ENCODE results near the gene FBXO39. TPM values are rescaled to one million over a fixed set of nuclear protein-coding genes. Genes with fewer than 3 reads are reported as not detected.

The FBXO39 gene
- polyA plus RNA-seq, 1 donor from 2014 or later = not detected

- Histone ChIP-seq H3K27me3 (ENCODE audit: insufficient read depth, low read depth, low read length) (no peaks in the 10 kb centered on the region), H3K9ac (ENCODE audit: low read length) (no peak overlapping the region), H3K4me3 (ENCODE audit: low read length) (no peak overlapping the region), H3K4me2 (ENCODE audit: low read length) (no peak overlapping the region), H3K27ac (ENCODE audit: low read length) (no peak overlapping the region), H3F3A (ENCODE audit: insufficient read depth, low read length, poor library complexity, severe bottlenecking) (no peaks in the 10 kb centered on the region), H3K9me2 (ENCODE audit: insufficient read depth, low read length) (no peaks in the 10 kb centered on the region), H4K20me1 (ENCODE audit: insufficient read depth) (no peaks in the 10 kb centered on the region), H3K79me2 (replicated peaks; ENCODE audit: insufficient read depth, low read length) (no peaks in the 10 kb centered on the region), H3K36me3 (ENCODE audit: insufficient read depth, low read length) (no peaks in the 10 kb centered on the region), H3K9me3 (ENCODE audit: low read length) (no peaks in the 10 kb centered on the region), H2AFZ (ENCODE audit: low read depth, low read length) (no peak overlapping the region)
- TF ChIP-seq EP300 (conservative IDR thresholded peaks at IDR 0.05; ENCODE audit: poor library complexity, severe bottlenecking) = no peak
- no peak for TF ChIP-seq POLR2AphosphoS5 (IDR thresholded peaks at IDR 0.05)
- TF ChIP-seq RAD21 (conservative IDR thresholded peaks at IDR 0.05) = no peak
- no peak for TF ChIP-seq TAF1 (IDR thresholded peaks at IDR 0.05; ENCODE audit: low read depth)
- no peak for TF ChIP-seq SMC3 (conservative IDR thresholded peaks at IDR 0.05; ENCODE audit: poor library complexity)
- TF ChIP-seq MXI1 (conservative IDR thresholded peaks at IDR 0.05; ENCODE audit: poor library complexity, severe bottlenecking) = no peak
- no peak for TF ChIP-seq EZH2 (IDR thresholded peaks at IDR 0.05; ENCODE audit: borderline replicate concordance, insufficient read depth, low read length, poor library complexity, severe bottlenecking)
- TF ChIP-seq CTCF (IDR thresholded peaks at IDR 0.05; ENCODE audit: poor library complexity, severe bottlenecking) = no peak
- TF ChIP-seq REST (IDR thresholded peaks at IDR 0.05; ENCODE audit: borderline replicate concordance) = no peak
These were observed 23.7 kb upstream of the FBXO39 start for GRCh38 chr17:6752068-6752909.

- Histone ChIP-seq H2AFZ (ENCODE audit: low read depth, low read length) (no peak overlapping the region), H3F3A (ENCODE audit: insufficient read depth, low read length, poor library complexity, severe bottlenecking) (no peaks in the 10 kb centered on the region), H3K36me3 (ENCODE audit: insufficient read depth, low read length) (no peaks in the 10 kb centered on the region), H3K4me3 (ENCODE audit: low read length) (no peak overlapping the region), H3K27ac (ENCODE audit: low read length) (no peak overlapping the region), H3K27me3 (ENCODE audit: insufficient read depth, low read depth, low read length) (no peaks in the 10 kb centered on the region), H4K20me1 (ENCODE audit: insufficient read depth) (no peaks in the 10 kb centered on the region), H3K9ac (ENCODE audit: low read length) (no peak overlapping the region), H3K4me2 (ENCODE audit: low read length) (no peak overlapping the region), H3K9me3 (ENCODE audit: low read length) (no peaks in the 10 kb centered on the region), H3K79me2 (replicated peaks; ENCODE audit: insufficient read depth, low read length) (no peaks in the 10 kb centered on the region), H3K9me2 (ENCODE audit: insufficient read depth, low read length) (no peaks in the 10 kb centered on the region)
- TF ChIP-seq CTCF (IDR thresholded peaks at IDR 0.05; ENCODE audit: poor library complexity, severe bottlenecking) (no peak), RAD21 (conservative IDR thresholded peaks at IDR 0.05) (no peak), SMC3 (conservative IDR thresholded peaks at IDR 0.05; ENCODE audit: poor library complexity) (no peak), TAF1 (IDR thresholded peaks at IDR 0.05; ENCODE audit: low read depth) (no peak), MXI1 (conservative IDR thresholded peaks at IDR 0.05; ENCODE audit: poor library complexity, severe bottlenecking) (no peak), EP300 (conservative IDR thresholded peaks at IDR 0.05; ENCODE audit: poor library complexity, severe bottlenecking) (no peak), POLR2AphosphoS5 (IDR thresholded peaks at IDR 0.05) (no peak), EZH2 (IDR thresholded peaks at IDR 0.05; ENCODE audit: borderline replicate concordance, insufficient read depth, low read length, poor library complexity, severe bottlenecking) (no peak), REST (IDR thresholded peaks at IDR 0.05; ENCODE audit: borderline replicate concordance) (no peak)
These were observed 23.0 kb upstream of the FBXO39 start for GRCh38 chr17:6753006-6753445.

Data from neural cell (in vitro differentiated cells).